GM10847 (cell line): ENCODE measurements around the gene LIMK2.

Source experiments
- POLR2A ChIP-seq: IDR thresholded peaks from 2 replicates; pipeline ENCODE4 v1.6.1; 2011; ENCODE audit not compliant: insufficient read length; ENCODE audit errors: extremely low read depth

The LIMK2 gene

DNA sequence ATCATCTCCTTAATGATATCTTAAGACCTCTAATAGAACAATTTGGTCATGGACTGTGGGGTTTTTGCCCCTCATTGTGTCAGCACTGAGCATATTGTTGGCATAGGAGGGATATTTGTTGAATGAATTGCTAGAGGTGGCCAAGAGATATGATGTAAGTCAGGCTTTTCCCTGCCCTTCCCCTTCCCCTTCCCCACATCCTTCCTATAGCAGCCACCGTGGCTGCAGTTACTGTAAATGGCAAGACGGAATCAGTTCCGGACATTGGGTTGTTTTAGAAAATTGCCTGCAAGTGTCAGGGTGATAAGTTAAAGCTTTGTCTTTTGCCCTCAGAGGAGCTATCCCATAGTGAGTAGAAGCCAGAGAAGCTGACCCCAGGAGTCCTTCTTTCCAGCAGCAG, 23.0 kb downstream of the LIMK2 start:
- TF ChIP-seq POLR2A = no peak

DNA sequence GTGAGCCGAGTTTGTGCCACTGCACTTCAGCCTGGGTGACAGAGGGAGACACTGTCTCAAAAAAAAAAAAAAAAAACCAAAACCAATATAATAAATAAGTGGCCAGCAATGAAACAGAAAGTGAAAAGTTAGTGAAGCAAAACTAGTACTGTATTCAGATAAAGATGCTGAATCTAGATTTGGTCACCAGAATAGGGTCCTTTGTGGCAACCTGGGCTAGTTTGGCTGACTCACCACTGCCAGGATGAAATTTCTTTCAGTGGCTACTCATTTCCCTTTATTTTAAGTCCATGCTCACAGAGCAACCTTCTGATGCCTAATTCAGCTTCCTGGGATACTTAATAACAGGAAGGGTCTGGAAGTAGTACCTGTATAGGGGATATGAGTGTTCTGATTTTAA, 26.0 kb downstream of the LIMK2 start:
- no peak for TF ChIP-seq POLR2A

DNA sequence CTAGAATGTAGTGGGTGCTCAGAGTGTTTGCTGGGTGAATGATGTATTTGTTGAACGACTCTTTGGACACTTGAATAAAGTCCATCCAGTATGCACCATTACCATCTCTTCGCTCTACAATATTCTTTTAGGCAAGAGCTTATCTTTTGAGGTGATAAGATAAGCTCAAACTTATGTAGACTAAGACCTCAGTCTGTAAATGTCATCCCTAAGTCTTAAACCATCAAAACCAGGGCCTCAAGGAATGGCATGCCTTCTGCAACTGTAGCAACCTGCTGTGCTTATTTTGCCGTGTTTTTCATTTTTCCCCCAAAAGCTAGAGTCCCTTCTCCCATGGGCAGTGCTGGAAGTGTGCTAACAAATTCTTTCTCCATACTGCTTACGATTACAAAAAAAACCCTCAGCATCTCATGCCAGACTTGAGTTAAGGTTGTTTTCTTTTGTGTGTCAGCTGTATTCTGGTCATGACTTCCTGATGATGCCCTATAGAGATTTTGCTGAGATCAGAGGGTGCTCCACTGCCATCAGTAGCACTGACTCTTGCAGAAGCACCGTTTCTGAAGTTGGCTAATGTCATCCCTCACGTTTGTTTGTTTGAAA, 27.8 kb downstream of the LIMK2 start:
- no peak for TF ChIP-seq POLR2A

DNA sequence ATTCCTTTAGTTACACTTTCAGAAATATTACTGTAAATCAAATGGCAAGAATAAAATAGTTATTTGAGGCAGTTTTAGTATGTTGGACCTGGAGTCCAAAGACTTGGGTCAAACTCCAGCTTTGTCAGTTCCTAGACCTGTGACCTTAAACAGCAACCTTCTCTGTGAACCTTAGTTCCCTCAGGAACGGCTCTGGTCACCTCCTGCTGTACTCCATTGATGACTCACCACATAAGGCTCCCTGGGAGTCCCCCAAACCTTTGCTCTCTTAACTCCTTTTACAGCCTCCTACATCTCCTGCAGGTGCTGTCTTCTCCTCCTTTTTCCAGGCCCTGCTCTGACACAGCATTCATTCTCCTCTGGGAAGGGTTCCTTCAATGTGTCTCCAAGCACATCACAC, 29.1 kb downstream of the LIMK2 start:
- no peak for TF ChIP-seq POLR2A

DNA sequence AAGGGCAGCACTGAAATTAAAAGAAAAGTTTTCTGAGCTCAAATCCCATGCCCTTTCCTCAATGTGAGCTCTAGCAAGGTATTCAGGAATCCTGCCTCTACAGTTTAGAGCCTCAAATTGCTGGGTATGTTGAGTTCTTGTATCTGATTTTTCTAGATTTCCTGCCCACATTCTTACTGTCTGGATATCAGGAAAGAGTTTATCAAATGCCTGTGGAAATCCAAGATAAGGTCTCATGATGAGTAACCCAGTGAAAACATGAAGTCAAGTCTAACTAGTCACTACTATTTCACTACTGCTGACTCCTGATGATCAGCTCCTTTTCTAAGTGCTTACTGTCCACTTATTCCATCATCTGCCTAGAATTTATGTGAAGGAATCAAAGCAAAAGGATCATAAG, 29.8 kb downstream of the LIMK2 start:
- TF ChIP-seq POLR2A = no peak

DNA sequence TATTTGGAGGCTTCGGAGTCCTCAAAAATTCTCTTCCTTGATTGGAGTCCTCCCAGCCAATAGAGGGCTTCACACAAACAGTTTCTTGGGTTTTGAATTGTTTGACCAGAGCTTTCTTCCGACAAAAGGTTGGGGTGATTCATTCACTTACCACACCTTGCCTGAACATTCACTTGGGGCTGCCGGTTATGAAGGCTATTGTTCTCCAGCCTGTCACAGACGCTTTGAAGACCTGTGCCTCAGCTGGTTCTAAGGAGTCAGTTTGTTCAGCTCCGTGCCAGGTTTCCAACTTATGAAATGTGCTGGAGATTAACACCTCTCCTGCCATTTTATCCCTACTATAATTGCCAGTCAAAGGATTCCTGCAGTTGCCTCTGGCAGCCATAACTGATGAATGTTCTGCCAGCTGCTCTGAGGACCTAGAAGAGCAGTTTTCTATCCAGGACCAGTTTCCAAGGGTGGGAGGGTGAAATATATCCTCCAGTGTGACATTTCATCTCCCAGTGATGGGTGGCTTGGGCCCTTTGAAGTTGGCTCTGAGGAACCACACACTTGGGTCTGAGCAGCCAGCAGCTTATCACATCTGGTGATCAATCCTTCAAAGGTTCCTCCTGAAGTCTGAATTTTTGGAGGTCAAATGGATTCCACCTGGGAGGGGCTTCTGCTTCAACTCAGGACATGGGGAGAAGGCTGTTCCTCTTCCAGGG, 31.4 kb downstream of the LIMK2 start:
- TF ChIP-seq POLR2A = no peak

DNA sequence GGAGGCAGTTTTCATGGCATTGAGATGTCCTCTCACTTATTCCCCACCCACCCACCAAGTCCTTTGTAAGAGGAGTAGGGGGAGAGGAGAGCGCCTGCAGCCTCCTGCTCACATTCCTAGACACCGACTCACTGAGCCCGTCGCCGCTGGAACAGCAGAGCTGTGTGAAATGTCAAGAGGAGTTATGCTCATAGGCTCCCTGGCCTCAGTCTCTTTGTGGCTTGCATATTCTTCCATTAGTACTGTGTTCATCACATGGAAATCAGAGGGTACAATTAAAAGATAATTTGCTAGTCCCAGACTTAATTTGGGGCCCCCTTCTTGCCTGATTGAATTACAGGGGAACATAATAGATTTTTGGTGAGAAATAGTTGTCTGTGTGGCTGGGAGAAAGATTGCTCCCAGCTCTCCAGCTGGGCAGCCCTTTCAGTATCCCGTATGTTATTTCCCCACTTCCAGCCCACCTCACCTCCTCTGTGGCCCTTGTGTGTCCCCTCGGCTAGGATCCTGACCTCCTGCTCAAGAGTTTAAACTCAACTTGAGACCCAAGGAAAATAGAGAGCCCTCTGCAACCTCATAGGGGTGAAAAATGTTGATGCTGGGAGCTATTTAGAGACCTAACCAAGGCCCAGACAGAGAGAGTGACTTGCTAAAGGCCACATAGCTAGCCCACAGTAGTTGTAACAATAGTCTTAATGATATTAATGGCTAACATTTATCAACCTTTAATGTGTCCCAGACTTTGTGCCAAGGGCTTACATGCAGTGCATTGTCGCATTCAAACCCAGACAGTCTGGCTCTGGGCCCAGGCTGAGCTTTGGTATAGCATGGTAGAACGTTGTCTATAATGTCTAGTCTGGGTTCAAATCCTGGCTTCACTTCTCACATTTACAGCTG, 32.2 kb downstream of the LIMK2 start:
- TF ChIP-seq POLR2A = no peak

DNA sequence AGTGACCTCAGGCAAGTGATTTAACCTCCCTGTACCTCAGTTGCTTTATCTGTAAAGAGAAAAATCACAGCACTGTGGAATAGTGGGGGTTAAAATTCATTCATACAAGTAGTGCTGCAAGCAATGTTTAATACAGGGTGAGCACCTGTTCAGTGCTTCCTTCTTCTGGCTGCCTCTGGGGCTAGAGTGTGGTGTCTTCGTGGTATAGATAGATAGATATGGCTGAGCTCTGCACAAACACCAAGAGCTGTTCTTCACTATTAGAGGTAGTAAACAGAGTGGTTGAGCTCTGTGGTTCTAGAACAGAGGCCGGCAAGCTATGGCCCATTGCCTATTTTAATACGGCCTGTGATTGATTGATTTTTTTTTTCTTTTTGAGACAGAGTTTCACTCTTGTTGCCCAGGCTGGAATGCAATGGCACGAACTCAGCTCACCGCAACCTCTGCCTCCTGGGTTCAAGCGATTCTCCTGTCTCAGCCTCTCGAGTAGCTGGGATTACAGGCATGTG, 32.9 kb downstream of the LIMK2 start:
- no peak for TF ChIP-seq POLR2A

DNA sequence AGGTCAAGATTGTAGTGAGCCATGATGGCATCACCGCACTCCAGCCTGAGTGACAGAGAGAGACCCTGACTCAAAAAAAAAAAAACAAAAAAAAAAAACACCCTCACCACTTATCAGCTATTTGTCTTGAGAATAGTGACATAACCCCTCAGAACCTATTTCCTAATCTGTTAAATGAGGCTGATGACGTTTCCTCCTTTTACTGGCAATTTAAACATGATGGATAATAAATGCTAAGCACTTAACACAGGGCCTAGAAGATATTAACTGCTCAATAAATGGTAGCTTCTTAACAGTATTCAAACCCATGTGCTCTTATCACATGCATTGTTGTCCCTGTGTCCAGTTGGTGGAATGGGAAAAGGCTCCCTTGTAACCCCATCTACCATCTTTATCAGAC, 34.6 kb downstream of the LIMK2 start:
- no peak for TF ChIP-seq POLR2A

DNA sequence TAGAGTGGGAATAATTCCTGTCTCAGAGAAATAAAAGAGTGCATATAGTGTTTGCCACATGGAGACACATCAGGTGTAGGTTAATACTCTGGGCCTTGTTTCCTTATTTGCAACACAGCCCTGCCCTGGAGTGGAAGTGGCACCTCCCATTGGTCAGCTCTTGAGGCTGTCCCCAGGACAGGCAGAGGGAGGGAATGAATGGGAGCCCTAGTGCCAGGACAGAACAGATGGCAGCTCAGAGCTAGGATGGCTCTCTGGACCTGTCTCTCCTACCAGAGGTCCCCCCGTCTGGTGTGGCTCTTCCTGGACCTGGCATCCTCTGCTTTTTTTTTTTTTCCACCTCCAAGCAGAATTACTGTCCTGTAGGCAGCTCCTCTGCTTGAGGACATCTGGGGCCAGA, 35.6 kb downstream of the LIMK2 start:
- TF ChIP-seq POLR2A = no peak

DNA sequence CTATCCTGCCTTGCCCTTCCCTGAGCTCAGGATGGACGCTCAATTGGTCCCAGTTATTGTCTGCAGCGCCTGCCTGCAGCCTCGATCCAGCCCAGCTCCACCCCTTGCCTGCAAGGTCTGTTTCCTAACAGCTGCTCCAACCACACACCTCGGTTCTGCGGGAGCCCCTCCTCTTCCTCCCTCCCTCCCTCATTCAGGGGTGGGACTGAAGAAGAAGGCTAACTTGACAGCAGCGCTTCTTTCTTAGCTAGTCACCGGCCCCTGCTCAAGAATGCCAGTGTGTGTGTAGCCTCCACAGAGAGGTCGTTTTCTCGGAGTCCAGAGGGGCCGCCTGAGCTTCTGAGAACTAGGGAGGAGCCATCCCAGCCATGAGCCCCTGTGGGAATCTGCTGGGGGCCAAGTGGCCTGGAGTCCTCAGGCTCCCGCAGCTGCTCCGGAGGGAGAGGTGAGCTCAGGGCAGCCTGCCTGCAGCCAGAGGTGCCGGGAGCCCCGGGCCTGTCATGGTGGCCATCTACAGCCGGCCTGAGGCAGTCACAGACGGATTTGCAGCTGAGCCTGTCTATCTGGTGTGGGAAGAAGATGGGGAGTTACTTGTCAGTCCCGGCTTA, 36.1 kb downstream of the LIMK2 start:
- TF ChIP-seq POLR2A = no peak

DNA sequence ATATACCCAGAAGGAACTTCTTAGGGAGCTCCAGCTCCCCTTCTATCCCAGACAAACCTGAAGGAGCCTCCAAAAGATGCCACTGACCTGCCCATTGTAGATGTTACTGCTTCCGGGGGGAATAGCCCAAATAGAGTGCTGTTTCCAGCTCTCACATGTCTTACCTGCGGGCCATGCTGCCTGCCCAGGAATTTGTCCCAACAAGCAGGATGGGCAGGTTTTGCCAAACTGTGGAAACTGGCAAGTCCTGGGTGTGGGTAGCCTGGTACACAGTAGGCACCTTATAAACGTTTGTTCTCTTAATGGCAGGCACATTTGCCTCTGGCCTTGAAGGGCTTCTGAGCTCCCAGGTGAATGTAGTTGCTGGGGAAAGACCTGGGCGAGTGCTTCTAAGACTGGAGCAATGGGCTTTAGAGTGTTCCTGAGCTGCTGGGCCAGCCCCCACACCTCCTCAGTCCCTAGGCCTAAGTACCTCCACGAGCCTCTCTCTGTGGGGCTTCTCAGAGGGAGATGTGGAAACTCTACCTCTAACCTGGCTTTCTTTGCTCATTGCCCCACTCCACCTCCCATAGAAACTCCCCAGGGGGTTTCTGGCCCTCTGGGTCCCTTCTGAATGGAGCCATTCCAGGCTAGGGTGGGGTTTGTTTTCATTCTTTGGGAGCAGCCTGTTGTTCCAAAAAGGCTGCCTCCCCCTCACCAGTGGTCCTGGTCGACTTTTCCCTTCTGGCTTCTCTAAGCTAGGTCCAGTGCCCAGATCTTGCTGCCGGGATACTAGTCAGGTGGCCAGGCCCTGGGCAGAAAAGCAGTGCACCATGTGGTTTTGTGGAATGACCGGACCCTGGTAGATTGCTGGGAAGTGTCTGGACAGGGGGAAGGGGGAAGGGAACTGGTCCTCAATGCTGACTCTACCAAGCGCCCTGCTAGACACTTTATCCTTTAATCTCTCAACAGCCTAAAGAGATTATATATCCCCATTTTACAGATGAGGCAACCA, 37.2 kb downstream of the LIMK2 start:
- no peak for TF ChIP-seq POLR2A

DNA sequence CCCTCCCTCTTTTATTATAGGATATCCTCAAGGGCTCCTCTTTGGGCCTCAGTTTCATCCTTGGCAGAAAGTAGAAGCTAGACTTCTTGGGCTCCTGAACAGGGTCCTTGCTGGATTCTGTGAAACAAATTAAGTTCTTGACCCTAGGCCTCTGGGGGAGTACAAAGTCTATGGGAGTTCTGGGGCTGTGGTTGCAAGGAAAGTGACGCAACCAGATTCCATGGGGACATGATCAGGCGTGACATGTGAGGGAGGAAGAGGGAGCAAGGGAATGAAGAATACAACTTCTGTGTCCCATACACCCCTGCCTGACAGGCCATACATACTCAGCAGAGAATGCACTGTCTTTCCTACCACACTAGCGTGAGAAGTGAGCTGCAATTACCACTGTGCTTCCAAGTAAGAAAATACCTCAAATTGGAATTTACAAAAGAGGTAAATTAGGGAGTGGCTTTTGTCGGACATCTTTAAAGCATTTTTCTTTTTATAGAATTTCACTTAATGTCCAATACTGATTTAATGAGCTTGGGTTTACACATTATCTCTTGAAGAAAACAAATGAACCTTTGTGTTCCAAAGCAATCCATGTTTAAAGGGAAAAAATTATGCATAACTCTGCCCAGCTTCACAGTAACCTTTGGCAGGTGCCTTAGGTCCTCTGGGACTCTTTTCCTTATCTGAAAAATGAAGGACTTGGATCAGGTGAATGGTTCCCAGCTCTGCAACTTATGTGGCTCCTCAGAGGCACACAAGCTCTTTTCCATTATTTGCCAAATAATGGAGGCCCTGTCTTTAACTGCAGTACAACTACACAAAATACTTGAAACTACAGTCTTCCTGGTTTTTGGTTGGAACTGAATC, 38.9 kb downstream of the LIMK2 start:
- TF ChIP-seq POLR2A = no peak

DNA sequence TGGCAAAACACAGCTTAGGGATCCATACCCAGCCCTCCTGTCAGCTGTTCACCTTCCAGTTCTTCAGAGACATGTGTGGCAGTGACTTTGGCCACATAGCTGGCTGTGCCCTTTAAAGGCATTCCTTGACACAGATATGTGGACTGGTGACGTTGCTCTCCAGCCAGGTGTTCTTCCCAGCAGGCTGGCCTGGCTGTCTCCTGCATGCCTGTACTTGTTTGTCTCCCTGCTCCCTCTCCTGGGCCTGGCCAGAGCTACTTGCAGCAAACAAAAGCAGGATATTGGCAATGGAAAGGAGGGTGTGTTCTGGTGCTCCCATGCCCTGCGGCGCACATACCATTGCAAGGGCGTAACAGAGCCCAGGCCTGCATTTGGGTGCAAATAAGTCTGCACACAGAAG, 41.9 kb downstream of the LIMK2 start:
- no peak for TF ChIP-seq POLR2A
